HCT116 (cell line): ENCODE data around the gene MTPN. TPM values are rescaled to one million over a fixed set of nuclear protein-coding genes. Genes with fewer than 3 reads are reported as not detected.

Experiments used
- ATAC-seq: fragments of 200-7000 bp; cut with Tn5 transposase; 2 replicates; pipeline ENCODE4 v1.9.1; 2020; ENCODE audit warnings: mild to moderate bottlenecking, moderate library complexity
- BruUV-seq: library from RNA; stranded (reverse); fragments of 400-500 nt; replicated peaks from 2 replicates; lab custom pipeline; 2021; lab: Mats Ljungman, UMichigan
- CTCF ChIA-PET: fragments of 300-600 bp; sonication (Branson Sonifier 250); formaldehyde crosslinking; loops from one replicate; lab custom pipeline; 2021; ENCODE audit warnings: antibody characterized with exemption; lab: Charles Lee
- POLR2A ChIA-PET: fragments of 300-600, 350-600 bp; sonication (Branson Sonifier 250); formaldehyde crosslinking; loops from one replicate; lab custom pipeline; 2021; ENCODE audit warnings: antibody characterized with exemption; lab: Charles Lee
- RAD21 ChIA-PET, 2 experiments: fragments of 300-600 bp; sonication (Branson Sonifier 250); formaldehyde crosslinking; loops; one replicate each; lab custom pipeline; 2023; ENCODE audit warnings: low total read pairs in 2 of 2; ENCODE audit not compliant: uncharacterized antibody in 2 of 2, unreplicated experiment in 2 of 2, low non-redundant PET in 1 of 2; lab: Charles Lee
- DNase-seq: peaks from one replicate; pipeline ENCODE4 v3.0.0-alpha.2; 2010; ENCODE audit warnings: low read depth, low spot score
- H2AFZ ChIP-seq: fragments of 200-600 bp; shearing (Covaris generic), sonication (generic); 2 replicates; pipeline ENCODE4 v1.6.1; 2017; ENCODE audit warnings: low read depth, mixed run types, mixed read lengths, antibody characterized with exemption, low read length; ENCODE audit not compliant: poor library complexity, severe bottlenecking
- H3K27ac ChIP-seq: 2 replicates; pipeline ENCODE4 v1.5.1; 2012; ENCODE audit warnings: low read depth, low read length
- H3K27me3 ChIP-seq: fragments of 200-600 bp; sonication (generic); 2 replicates; pipeline ENCODE4 v1.6.1; 2016; ENCODE audit warnings: mixed run types, low read length, mixed read lengths; ENCODE audit not compliant: insufficient read depth
- H3K36me3 ChIP-seq, 2 experiments: fragments of 200-500 bp in 1 of 2; fragments of 200-600 bp in 1 of 2; sonication (Bioruptor generic) in 1 of 2; sonication (generic) in 1 of 2; 2 replicates each; pipeline versions ENCODE4 v1.5.1 to v1.6.1; 2014 to 2016; ENCODE audit warnings: low read length in 2 of 2, inconsistent platforms in 1 of 2, mixed read lengths in 1 of 2, mixed run types in 1 of 2; ENCODE audit not compliant: insufficient read depth in 2 of 2, control insufficient read depth in 1 of 2
- H3K4me1 ChIP-seq, 2 experiments: fragments of 200-600 bp in 1 of 2; sonication (generic) in 1 of 2; 2 replicates each; pipeline versions ENCODE4 v1.5.1 to v1.6.1; 2012 to 2017; ENCODE audit warnings: low read length in 2 of 2, inconsistent platforms in 1 of 2, mild to moderate bottlenecking in 1 of 2, mixed read lengths in 1 of 2, mixed run types in 1 of 2, moderate library complexity in 1 of 2; ENCODE audit not compliant: insufficient read depth in 2 of 2, control insufficient read depth in 1 of 2
- H3K4me2 ChIP-seq: fragments of 200-600 bp; sonication (generic); 2 replicates; pipeline ENCODE4 v1.6.1; 2017; ENCODE audit warnings: mixed run types, low read length, mixed read lengths
- H3K4me3 ChIP-seq, 2 experiments: fragments of 200-600 bp in 1 of 2; sonication (generic) in 1 of 2; replicated peaks in 1 of 2; 2 replicates each; pipeline ENCODE4 v1.5.1; 2011 to 2016; ENCODE audit warnings: low read length in 2 of 2, control low read depth in 1 of 2, low read depth in 1 of 2, mild to moderate bottlenecking in 1 of 2, mixed read lengths in 1 of 2, mixed run types in 1 of 2
- H3K79me2 ChIP-seq: fragments of 200-600 bp; sonication (generic); 2 replicates; pipeline ENCODE4 v1.6.1; 2017; ENCODE audit warnings: mild to moderate bottlenecking, mixed run types, low read length, moderate library complexity, mixed read lengths; ENCODE audit not compliant: insufficient read depth
- H3K9ac ChIP-seq: fragments of 200-600 bp; sonication (generic); 2 replicates; pipeline ENCODE4 v1.6.1; 2016; ENCODE audit warnings: low read length, mixed read lengths
- H3K9me2 ChIP-seq: fragments of 200-600 bp; sonication (generic), shearing (Covaris generic); 2 replicates; pipeline ENCODE4 v1.6.1; 2017; ENCODE audit warnings: mixed run types, mild to moderate bottlenecking, moderate library complexity; ENCODE audit not compliant: insufficient read depth
- H3K9me3 ChIP-seq, 2 experiments: fragments of 200-500 bp in 1 of 2; fragments of 200-600 bp in 1 of 2; sonication (Bioruptor generic) in 1 of 2; sonication (generic) in 1 of 2; 2 replicates each; pipeline ENCODE4 v1.6.1; 2014 to 2017; ENCODE audit warnings: low read length in 2 of 2, mixed read lengths in 2 of 2, inconsistent platforms in 1 of 2, low read depth in 1 of 2, mild to moderate bottlenecking in 1 of 2, mixed run types in 1 of 2, moderate library complexity in 1 of 2; ENCODE audit not compliant: control insufficient read depth in 1 of 2, insufficient read depth in 1 of 2
- H4K20me1 ChIP-seq: fragments of 200-600 bp; sonication (generic), shearing (Covaris generic); 2 replicates; pipeline ENCODE4 v1.6.1; 2017; ENCODE audit warnings: mixed run types, mild to moderate bottlenecking, moderate library complexity; ENCODE audit not compliant: insufficient read depth
- CBX3 ChIP-seq: IDR thresholded peaks from 2 replicates; pipeline ENCODE4 v1.6.1; 2012; ENCODE audit warnings: low read depth
- CEBPB ChIP-seq: IDR thresholded peaks from 2 replicates; pipeline ENCODE4 v1.6.1; 2012; ENCODE audit warnings: low read depth
- EGR1 ChIP-seq: IDR thresholded peaks from 2 replicates; pipeline ENCODE4 v1.6.1; 2012; ENCODE audit warnings: low read depth
- ELF1 ChIP-seq: IDR thresholded peaks from 2 replicates; pipeline ENCODE4 v1.6.1; 2012; ENCODE audit warnings: low read depth, borderline replicate concordance
- EZH2phosphoT487 ChIP-seq: fragments of 200-600 bp; IDR thresholded peaks from 2 replicates; pipeline ENCODE4 v1.6.1; 2018; ENCODE audit warnings: antibody characterized with exemption, borderline replicate concordance
- FOSL1 ChIP-seq: IDR thresholded peaks from 2 replicates; pipeline ENCODE4 v1.6.1; 2012; ENCODE audit warnings: low read depth
- JUND ChIP-seq: IDR thresholded peaks from 2 replicates; pipeline ENCODE4 v1.6.1; 2012
- MAX ChIP-seq: IDR thresholded peaks from 2 replicates; pipeline ENCODE4 v1.6.1; 2012
- POLR2AphosphoS5 ChIP-seq: IDR thresholded peaks from 2 replicates; pipeline ENCODE4 v1.6.1; 2011; ENCODE audit warnings: mild to moderate bottlenecking, low read depth, low read length, moderate library complexity
- SIN3A ChIP-seq: IDR thresholded peaks from 2 replicates; pipeline ENCODE4 v1.6.1; 2012; ENCODE audit warnings: low read depth
- SP1 ChIP-seq: IDR thresholded peaks from 2 replicates; pipeline ENCODE4 v1.6.1; 2012; ENCODE audit warnings: low read depth
- SRF ChIP-seq: IDR thresholded peaks from 2 replicates; pipeline ENCODE4 v1.6.1; 2012; ENCODE audit warnings: low read depth
- TCF7L2 ChIP-seq: IDR thresholded peaks from 2 replicates; pipeline ENCODE4 v1.7.0; 2011; ENCODE audit warnings: borderline replicate concordance, inconsistent platforms; ENCODE audit not compliant: insufficient read depth, insufficient read length; ENCODE audit errors: extremely low read depth
- YY1 ChIP-seq: IDR thresholded peaks from 2 replicates; pipeline ENCODE4 v1.6.1; 2011; ENCODE audit warnings: low read length, low read depth, moderate library complexity, mild to moderate bottlenecking; ENCODE audit not compliant: insufficient replicate concordance; ENCODE audit errors: extremely low read depth
- ZFX ChIP-seq: fragments of 450-650 bp; IDR thresholded peaks from 2 replicates; pipeline ENCODE4 v1.6.1; 2017
- ZNF274 ChIP-seq: fragments of 200-500 bp; sonication (Bioruptor generic); IDR thresholded peaks from 2 replicates; pipeline ENCODE4 v1.6.1; 2014; ENCODE audit warnings: mild to moderate bottlenecking, low read depth, low read length, inconsistent platforms
- intact Hi-C: fragments of 100-400 bp; cut with micrococcal nuclease; formaldehyde crosslinking; loops from 2 replicates; pipeline ENCODE4 v1.10.0; 2022
- total RNA-seq: library from RNA; stranded (reverse); gene quantifications from one replicate; pipeline ENCODE4 v1.2.1, GENCODE V29; 2021; ENCODE audit not compliant: unreplicated experiment
- TF ChIP-seq, protein P1 (sequence below): IDR thresholded peaks from 2 replicates; pipeline ENCODE4 v1.6.1; 2012
- TF ChIP-seq, protein P2 (sequence below): IDR thresholded peaks from 2 replicates; pipeline ENCODE4 v1.6.1; 2012; ENCODE audit warnings: low read depth

Gene MTPN
- total RNA-seq, 1 experiment from 2014 or later: 152 TPM

DNA sequence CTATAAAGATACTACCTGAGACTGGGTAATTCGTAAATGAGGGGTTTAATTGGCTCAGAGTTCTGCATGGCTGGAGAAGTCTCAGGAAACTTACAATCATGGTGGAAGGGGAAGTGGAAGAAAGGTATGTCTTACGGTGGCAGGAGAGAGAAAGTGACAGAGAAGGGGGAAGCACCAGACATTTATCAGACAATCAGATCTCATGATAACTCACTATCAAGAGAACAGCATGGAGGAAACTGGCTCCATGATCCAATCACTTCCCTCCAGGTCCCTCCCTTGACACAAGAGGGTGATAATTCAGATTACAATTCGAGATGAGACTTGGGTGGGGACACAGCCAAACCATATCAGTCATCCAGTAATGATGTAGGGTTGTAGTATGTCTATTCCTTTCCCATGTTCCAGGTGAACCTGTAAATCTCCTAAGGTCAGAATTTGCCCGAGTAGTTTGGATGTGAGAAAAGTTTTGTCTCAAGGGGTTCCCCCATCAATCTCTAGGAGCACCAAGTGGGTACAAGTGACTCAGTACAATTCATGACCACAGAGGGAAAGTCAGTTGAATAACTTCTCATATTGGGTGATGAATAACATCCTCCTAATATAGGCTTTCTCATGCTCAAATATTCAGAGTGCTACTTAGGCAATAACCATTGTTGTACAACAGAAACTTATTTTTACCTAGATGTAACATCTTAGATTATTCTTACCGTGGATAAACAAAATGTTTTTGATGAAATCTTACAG is 39.7 kb upstream of the MTPN start:
- no peak for DNase-seq
- Histone ChIP-seq H3K79me2 (no peaks in the 10 kb centered on the region), H3K9me3 (no peaks in the 10 kb centered on the region), H3K4me1 (no peaks in the 10 kb centered on the region), H3K4me3 (no peak overlapping the region), H3K4me2 (no peak overlapping the region), H3K27ac (no peak overlapping the region), H3K36me3 (no peaks in the 10 kb centered on the region), H4K20me1 (no peaks in the 10 kb centered on the region), H3K27me3 (peaks cover 42% of the 10 kb centered on the region), H3K9me2 (no peaks in the 10 kb centered on the region), H2AFZ (no peak overlapping the region), H3K9ac (no peak overlapping the region)
- RAD21 ChIA-PET: no interaction called here
- BruUV-seq: no TSS peak
- CTCF ChIA-PET: interaction anchor here (0.9 kb wide), 1 partner anchor 8 kb away, joined by 4 read pairs; no protein-coding TSS in a partner anchor
- POLR2A ChIA-PET: no interaction called here
- intact Hi-C loops: no loop called here
- no peak for TF ChIP-seq CBX3
- no peak for TF ChIP-seq TCF7L2
- TF ChIP-seq FOSL1: no peak
- TF ChIP-seq SIN3A: no peak
- no peak for TF ChIP-seq EGR1
- TF ChIP-seq, protein P1, sequence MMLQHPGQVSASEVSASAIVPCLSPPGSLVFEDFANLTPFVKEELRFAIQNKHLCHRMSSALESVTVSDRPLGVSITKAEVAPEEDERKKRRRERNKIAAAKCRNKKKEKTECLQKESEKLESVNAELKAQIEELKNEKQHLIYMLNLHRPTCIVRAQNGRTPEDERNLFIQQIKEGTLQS: no peak
- no peak for TF ChIP-seq SP1
- TF ChIP-seq EZH2phosphoT487: no peak
- no peak for TF ChIP-seq ZNF274
- no peak for TF ChIP-seq CEBPB
- no peak for TF ChIP-seq SRF
- TF ChIP-seq POLR2AphosphoS5: no peak
- TF ChIP-seq YY1: no peak
- no peak for TF ChIP-seq JUND
- no peak for TF ChIP-seq MAX
- TF ChIP-seq ELF1: no peak
- TF ChIP-seq, protein P2, sequence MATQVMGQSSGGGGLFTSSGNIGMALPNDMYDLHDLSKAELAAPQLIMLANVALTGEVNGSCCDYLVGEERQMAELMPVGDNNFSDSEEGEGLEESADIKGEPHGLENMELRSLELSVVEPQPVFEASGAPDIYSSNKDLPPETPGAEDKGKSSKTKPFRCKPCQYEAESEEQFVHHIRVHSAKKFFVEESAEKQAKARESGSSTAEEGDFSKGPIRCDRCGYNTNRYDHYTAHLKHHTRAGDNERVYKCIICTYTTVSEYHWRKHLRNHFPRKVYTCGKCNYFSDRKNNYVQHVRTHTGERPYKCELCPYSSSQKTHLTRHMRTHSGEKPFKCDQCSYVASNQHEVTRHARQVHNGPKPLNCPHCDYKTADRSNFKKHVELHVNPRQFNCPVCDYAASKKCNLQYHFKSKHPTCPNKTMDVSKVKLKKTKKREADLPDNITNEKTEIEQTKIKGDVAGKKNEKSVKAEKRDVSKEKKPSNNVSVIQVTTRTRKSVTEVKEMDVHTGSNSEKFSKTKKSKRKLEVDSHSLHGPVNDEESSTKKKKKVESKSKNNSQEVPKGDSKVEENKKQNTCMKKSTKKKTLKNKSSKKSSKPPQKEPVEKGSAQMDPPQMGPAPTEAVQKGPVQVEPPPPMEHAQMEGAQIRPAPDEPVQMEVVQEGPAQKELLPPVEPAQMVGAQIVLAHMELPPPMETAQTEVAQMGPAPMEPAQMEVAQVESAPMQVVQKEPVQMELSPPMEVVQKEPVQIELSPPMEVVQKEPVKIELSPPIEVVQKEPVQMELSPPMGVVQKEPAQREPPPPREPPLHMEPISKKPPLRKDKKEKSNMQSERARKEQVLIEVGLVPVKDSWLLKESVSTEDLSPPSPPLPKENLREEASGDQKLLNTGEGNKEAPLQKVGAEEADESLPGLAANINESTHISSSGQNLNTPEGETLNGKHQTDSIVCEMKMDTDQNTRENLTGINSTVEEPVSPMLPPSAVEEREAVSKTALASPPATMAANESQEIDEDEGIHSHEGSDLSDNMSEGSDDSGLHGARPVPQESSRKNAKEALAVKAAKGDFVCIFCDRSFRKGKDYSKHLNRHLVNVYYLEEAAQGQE: no peak
- no peak for TF ChIP-seq ZFX
- ATAC-seq: no peak
